Dedifferentiated amniotic fluid mesenchymal stem cell (primary cell): Measurements from ENCODE around the gene DBNDD1.
"Not testable (repeated sequence)": the region's sequence is repeated elsewhere in the genome, so short reads cannot be mapped to it uniquely, and the experiment has no call there.

Source experiments
- DNase-seq: peaks from one replicate; pipeline ENCODE4 v3.0.0-alpha.2; 2016; ENCODE audit errors: extremely low spot score

The DBNDD1 gene

GRCh38 chr16:90011908-90012501, 7.3 kb downstream of the DBNDD1 start:
- no peak for DNase-seq

- no peak for DNase-seq
Observed at GRCh38 chr16:90011508-90011819, 7.8 kb downstream of the DBNDD1 start.

DNA sequence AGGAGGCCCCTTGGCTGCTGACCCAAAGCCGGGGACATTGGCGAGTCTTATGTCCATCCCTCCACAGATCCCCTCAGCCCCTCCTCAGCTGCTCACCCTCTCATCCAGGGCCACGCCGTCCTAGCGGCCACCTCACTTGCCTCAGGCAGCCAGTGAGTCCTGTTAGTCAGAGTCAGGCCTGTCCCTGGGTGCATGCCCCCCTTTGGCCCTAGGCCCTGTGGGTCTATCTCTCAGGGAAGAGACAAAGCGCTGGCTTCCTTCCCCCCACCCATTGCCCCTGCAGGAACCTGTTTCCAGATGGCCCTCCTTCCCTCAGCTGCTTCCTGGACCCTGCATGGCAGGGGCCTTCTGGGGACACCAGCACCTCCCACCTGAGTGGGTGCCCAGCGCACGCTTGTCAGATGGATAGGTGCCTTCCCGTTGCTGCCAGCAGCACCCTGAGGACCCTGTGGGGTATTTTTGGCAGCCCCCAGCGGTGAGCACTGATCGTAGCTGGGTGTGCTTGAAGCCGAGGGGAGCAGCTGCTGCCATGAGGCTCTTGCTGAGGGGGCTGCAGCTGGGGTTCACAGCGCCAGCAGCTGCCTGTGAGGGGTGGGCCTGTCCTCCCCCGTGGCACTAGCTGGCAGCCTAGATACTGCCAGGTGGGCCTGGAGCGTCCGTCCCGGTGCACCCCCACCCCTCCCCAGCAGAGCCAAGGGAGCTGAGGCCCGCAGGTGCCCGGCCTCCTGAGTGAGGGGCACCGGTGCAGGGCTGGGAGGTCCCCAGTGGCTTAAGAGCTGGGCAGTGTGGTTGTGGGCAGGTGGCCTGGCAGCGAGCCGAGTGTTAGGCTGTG, 8.4 kb downstream of the DBNDD1 start:
- DNase-seq, result no peak

DNA sequence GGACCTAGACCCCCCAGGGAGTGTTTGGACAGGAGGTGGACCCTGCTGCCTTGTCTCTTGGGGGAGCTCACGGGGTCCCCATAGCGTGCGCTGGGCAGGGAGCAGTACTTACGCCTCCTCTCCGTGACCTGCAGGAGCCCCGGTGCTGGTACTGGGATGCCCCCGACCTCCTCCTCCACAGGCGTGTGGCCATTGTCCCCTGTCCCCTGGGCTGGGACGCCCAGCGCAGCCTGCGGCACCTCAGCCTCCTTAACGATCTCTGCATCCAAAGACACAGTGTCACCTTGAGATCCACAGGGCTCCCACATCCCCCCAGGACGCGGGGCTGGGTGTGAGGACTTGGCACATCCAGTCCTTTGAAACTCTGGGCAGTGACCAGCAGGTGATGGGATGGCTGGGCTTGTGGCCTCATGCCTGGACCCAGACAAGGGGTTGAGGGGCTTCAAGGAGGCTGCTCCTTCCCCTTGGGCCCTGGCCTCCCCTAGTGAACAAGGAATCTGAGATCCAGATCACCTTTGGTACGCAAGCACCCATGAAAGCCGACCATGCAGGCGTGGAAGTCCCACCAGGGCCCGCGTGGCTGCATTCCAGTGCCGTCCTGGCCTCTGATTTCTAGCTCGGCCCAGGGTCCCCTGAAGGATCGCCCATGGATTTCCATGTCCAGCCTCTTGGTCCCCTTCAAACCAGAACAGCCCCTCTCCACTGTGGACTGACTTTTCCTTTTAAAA, 9.9 kb downstream of the DBNDD1 start:
- DNase-seq, result no peak

DNA sequence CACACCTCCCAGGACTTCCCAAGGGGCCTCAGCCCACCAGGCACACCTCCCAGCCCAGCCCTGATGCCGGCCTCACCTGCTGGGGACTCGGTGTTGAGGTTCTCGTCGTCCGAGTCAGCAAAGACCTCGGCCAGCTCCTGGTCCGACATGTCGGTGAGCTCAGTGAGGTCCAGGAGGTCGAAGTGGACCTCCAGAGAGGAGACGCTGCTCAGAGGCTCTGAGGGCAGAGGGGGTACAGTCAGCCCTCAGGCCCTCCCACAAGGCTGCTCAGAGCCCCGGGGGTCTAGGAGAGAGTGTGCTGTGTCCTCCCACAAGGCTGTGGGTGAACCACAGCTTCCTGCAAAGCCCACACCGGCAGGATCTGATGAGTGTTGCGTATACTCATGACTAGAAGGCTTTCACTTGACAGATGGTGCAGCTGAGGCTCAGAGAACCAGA, 10.5 kb downstream of the DBNDD1 start:
- no peak for DNase-seq

DNA sequence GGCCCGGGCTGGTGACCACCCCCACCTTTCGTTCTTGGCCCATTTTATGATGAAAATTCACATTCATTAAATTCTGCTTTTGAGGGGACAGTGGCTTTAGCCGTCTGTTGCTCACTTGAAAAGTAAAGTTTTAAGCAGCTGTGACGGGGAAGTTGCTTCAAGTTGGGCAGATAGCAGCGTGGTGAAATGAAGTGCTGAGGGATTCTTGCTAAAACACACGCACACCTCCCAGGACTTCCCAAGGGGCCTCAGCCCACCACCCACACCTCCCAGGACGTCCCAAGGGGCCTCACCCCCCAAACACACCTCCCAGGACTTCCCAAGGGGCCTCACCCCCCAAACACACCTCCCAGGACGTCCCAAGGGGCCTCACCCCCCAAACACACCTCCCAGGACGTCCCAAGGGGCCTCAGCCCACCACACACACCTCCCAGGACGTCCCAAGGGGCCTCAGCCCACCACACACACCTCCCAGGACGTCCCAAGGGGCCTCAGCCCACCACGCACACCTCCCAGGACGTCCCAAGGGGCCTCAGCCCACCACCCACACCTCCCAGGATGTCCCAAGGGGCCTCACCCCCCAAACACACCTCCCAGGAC, 11.5 kb downstream of the DBNDD1 start:
- not testable (repeated sequence) for DNase-seq

GRCh38 chr16:90007015-90007414, 12.2 kb downstream of the DBNDD1 start:
- no peak for DNase-seq

- DNase-seq, result no peak
Observed at GRCh38 chr16:90005956-90006663, 13.1 kb downstream of the DBNDD1 start.

DNA sequence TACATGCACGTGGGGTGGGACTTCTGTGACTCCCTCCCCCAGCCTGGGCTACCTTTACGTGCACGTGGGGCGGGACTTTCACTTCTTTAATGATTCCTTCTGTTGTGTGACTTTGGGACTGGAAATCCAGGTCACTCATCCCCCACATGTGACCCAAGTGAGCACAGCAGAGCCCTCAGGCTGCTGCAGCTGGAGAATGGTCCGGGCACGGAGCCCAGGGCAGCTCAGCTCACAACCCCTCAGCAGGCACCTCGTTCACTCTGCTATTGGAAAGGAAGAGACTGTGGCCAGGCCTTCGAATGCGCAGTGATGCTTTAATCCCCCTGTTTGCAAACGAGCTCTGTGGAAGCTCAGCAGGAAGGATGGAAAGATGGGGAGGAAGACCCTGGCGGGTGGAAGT, 14.7 kb downstream of the DBNDD1 start:
- DNase-seq, result no peak

DNA sequence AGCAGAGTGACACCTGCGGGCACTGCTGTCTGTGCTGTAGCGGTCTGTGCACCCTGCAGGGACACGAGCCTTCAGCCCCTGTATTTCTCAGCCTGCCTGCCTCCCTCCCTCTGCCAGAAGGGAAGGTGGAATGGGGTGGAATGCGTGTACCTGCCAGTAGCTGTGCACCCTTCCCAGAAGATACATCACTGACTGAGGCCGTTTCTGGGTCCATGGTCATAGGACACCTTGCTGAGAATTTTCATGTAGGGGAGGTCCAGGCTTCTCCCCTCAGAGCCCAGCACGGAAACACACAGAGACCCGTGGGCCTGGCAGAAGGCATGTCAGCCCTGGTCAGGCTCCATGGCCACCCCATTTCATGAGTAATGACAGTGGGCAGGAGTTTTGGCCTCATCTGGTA, 16.5 kb downstream of the DBNDD1 start:
- DNase-seq, result no peak

DNA sequence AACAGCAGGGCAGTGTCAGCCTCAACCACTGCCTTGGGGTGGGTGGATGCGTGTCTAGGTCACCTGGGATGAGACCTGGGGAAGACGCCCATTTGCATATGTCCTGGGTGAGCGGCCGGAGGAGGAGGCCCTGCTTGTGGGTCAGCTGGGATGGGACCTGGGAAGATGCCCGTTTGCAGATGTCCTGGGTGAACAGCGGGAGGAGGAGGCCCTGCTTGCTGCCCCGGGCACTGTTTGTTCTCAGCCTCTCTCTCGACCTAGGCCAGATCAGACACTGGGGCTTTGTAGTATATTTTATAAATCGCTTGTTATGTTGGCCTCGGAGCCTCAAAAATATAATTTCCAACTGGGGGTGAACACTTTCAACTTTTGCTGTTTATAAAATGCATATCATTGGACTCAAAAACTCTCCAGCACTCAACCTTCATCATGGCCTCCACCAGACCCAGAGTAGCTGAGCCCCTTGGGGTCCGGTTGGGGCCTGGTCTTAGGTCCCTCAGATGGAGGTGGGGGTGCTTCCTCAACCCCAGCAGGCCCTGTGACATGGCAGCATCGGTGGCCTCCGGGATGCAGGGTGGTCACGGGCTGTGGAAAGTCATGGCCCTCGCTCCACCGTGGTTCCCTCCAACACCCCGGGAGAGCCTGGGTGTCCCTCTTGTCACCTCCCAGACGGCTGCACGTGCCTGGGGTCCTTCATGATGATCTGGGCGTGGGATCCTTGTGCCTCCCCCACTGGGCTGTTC, 17.3 kb downstream of the DBNDD1 start:
- DNase-seq, result no peak

- DNase-seq, result no peak
Observed at GRCh38 chr16:90000733-90001427, 18.4 kb downstream of the DBNDD1 start.

DNA sequence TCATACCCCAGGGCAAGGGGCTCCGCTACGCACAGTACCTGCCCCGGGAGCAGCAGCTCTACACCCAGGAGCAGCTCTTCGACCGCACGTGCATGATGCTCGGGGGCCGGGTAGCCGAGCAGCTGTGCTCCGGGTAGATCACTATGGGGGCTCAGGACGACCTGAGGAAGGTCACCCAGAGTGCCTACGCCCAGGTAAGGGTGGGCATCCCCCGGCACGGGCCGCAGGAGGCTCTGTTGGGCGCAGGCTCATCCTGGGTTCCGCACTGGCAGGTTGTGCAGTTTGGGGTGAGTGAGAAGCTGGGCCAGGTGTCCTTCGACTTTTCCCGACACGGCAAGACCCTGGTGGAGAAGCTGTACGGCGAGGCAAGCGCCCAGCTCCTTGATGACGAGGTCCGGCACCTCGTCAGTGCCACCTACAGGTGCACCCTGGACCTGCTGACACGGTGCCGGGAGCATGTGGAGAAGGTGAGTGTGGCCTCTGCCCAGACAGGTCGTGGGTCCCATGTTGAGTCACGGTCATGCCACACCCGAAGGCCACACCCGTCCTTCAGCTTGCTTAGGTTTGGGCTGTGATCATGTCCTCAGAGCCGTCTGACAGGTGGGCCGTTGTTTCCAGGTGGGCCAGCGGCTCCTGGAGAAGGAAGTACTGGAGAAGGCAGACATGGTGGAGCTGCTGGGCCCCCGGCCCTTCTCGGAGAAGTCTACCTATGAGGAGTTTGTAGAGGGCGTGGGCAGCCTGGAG, 19.3 kb downstream of the DBNDD1 start:
- DNase-seq, result no peak

- DNase-seq, result no peak
Observed at GRCh38 chr16:89996178-89996489, 23.1 kb downstream of the DBNDD1 start.

GRCh38 chr16:89995475-89996177, 23.6 kb downstream of the DBNDD1 start:
- not testable (repeated sequence) for DNase-seq

GRCh38 chr16:89994721-89995474, 24.4 kb downstream of the DBNDD1 start:
- peak; percentile 48 for DNase-seq

- no peak for DNase-seq
Observed at GRCh38 chr16:89994389-89994720, 24.9 kb downstream of the DBNDD1 start.

- DNase-seq, result no peak
Observed at GRCh38 chr16:89993971-89994370, 25.3 kb downstream of the DBNDD1 start.

DNA sequence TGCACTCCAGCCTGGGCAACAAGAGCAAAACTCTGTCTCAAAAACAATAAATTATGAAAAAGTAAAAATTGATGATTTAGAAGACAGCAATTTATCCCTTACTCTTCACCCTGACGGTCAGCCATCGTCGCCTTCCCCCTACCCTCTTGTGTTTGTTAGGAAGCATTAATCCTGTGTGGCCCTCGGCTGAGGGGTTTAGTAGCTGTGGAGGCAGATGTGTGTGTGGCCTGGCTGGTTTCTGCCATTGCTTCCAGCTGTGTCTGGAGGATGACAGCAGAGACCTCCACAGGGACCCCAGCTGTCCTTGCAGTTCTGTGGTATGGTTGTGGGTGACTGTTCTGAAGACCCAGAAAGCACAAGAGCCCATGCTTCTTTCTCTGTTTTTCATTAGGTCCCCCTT, 25.9 kb downstream of the DBNDD1 start:
- DNase-seq, result no peak
